K562 (cell line): ENCODE measurements around the gene RNF181. TPM values are rescaled to one million over a fixed set of nuclear protein-coding genes. Genes with fewer than 3 reads are reported as not detected.

Source experiments
- ARID2 ChIP-seq: fragments of 450-650 bp; IDR thresholded peaks from 2 replicates; pipeline ENCODE4 v1.6.1; 2017; ENCODE audit warnings: antibody characterized with exemption, mild to moderate bottlenecking
- C11orf30 ChIP-seq: fragments of 450-650 bp; IDR thresholded peaks from 2 replicates; pipeline ENCODE4 v1.6.1; 2016; ENCODE audit warnings: low read depth, mild to moderate bottlenecking
- CHCHD3 ChIP-seq: fragments of 250-450 bp; sonication (Bioruptor Pico); IDR thresholded peaks from 2 replicates; pipeline ENCODE4 v2.1.2; 2022; ENCODE audit warnings: mild to moderate bottlenecking
- ETV1 ChIP-seq: fragments of 450-650 bp; conservative IDR thresholded peaks from 2 replicates; pipeline ENCODE4 v1.6.1; 2016; ENCODE audit warnings: missing genetic modification characterization, control low read depth, low read depth, missing compliant biosample characterization
- FOXK2 ChIP-seq, 2 experiments: fragments of 450-650 bp; IDR thresholded peaks in 1 of 2; conservative IDR thresholded peaks in 1 of 2; 2 replicates each; pipeline ENCODE4 v1.6.1; 2016; ENCODE audit warnings: low read depth in 2 of 2, mild to moderate bottlenecking in 1 of 2
- KAT8 ChIP-seq: fragments of 450-650 bp; IDR thresholded peaks from 2 replicates; pipeline ENCODE4 v1.6.1; 2016; ENCODE audit warnings: low read depth, mild to moderate bottlenecking
- MXI1 ChIP-seq: IDR thresholded peaks from 2 replicates; pipeline ENCODE4 v1.6.1; 2011; ENCODE audit warnings: low read depth, mild to moderate bottlenecking, improper control_type of control experiment, low read length
- NCOA2 ChIP-seq, 2 experiments: fragments of 450-650 bp; IDR thresholded peaks; 2 replicates each; pipeline ENCODE4 v1.6.1; 2018; ENCODE audit warnings: mild to moderate bottlenecking in 2 of 2, moderate library complexity in 1 of 2; ENCODE audit not compliant: partially characterized antibody in 2 of 2
- PHF8 ChIP-seq: fragments of 200-600 bp; sonication (generic); IDR thresholded peaks from 2 replicates; pipeline ENCODE4 v1.6.1; 2012; ENCODE audit warnings: mixed run types, mild to moderate bottlenecking, inconsistent platforms, low read length, moderate library complexity, borderline replicate concordance
- PML ChIP-seq: IDR thresholded peaks from 2 replicates; pipeline ENCODE4 v1.6.1; 2012; ENCODE audit warnings: low read length, inconsistent platforms
- PPARD ChIP-seq: fragments of 250-450 bp; sonication (Bioruptor Pico); IDR thresholded peaks from 2 replicates; pipeline ENCODE4 v1.8.0; 2022; ENCODE audit warnings: inconsistent platforms, mild to moderate bottlenecking, moderate library complexity
- SOX6 ChIP-seq: fragments of 450-650 bp; IDR thresholded peaks from 2 replicates; pipeline ENCODE4 v1.6.1; 2014; ENCODE audit warnings: mild to moderate bottlenecking
- ZKSCAN8 ChIP-seq: fragments of 200-800 bp; sonication (Bioruptor generic); IDR thresholded peaks from 2 replicates; pipeline ENCODE4 v1.6.1; 2016; ENCODE audit warnings: missing genetic modification characterization, missing compliant biosample characterization
- ZNF165 ChIP-seq: fragments of 250-450 bp; sonication (Bioruptor Pico); IDR thresholded peaks from 2 replicates; pipeline ENCODE4 v1.4.0; 2020; ENCODE audit warnings: borderline replicate concordance
- ZNF766 ChIP-seq: fragments of 200-800 bp; sonication (Bioruptor generic); conservative IDR thresholded peaks from 2 replicates; pipeline ENCODE4 v1.6.1; 2016; ENCODE audit warnings: missing genetic modification characterization, missing compliant biosample characterization
- polyA plus RNA-seq, 8 experiments: library from polyadenylated mRNA; depleted of rRNA in 4 of 8; stranded (reverse) in 5 of 8; unstranded in 3 of 8; fragments of >200 nt; fragmentation: Nextera tagmentation in 2 of 8; fragmentation: Illumina TruSeq in 1 of 8; extraction: Ambion mirVana in 2 of 8; extraction: Trizol in 1 of 8; gene quantifications; 2 replicates each; pipeline versions ENCODE4 v1.2.1 to v1.2.3, GENCODE V29; 2011 to 2014; ENCODE audit warnings: inconsistent platforms in 1 of 8, missing spikeins in 1 of 8
- total RNA-seq, 7 experiments: library from RNA; depleted of rRNA in 6 of 7; stranded (reverse); fragments of >200 nt in 6 of 7; fragmentation: Illumina TruSeq in 2 of 7; extraction: Trizol in 2 of 7; gene quantifications; 2 replicates each; pipeline versions ENCODE4 v1.2.1 to v1.2.3, GENCODE V29; 2011 to 2021; ENCODE audit warnings: low replicate concordance in 1 of 7
- TF ChIP-seq, protein P1 (sequence below), 2 experiments: fragments of 450-650 bp; formaldehyde crosslinking in 1 of 2; IDR thresholded peaks; 2 replicates each; pipeline versions ENCODE4 v1.4.0 to v1.6.1; 2014 to 2020; ENCODE audit warnings: mild to moderate bottlenecking in 2 of 2, borderline replicate concordance in 1 of 2, low read depth in 1 of 2
- TF ChIP-seq, protein P2 (sequence below): fragments of 450-650 bp; formaldehyde crosslinking; IDR thresholded peaks from 2 replicates; pipeline ENCODE4 v1.4.0; 2020; ENCODE audit warnings: mild to moderate bottlenecking, moderate library complexity

RNF181 gene
- total and polyA plus RNA-seq, 9 of the 15 experiments (the other 6 are each of a cell fraction or from before 2014, with no cell fraction given) = 139 to 492 (median 253) TPM

- TF ChIP-seq, protein P1, sequence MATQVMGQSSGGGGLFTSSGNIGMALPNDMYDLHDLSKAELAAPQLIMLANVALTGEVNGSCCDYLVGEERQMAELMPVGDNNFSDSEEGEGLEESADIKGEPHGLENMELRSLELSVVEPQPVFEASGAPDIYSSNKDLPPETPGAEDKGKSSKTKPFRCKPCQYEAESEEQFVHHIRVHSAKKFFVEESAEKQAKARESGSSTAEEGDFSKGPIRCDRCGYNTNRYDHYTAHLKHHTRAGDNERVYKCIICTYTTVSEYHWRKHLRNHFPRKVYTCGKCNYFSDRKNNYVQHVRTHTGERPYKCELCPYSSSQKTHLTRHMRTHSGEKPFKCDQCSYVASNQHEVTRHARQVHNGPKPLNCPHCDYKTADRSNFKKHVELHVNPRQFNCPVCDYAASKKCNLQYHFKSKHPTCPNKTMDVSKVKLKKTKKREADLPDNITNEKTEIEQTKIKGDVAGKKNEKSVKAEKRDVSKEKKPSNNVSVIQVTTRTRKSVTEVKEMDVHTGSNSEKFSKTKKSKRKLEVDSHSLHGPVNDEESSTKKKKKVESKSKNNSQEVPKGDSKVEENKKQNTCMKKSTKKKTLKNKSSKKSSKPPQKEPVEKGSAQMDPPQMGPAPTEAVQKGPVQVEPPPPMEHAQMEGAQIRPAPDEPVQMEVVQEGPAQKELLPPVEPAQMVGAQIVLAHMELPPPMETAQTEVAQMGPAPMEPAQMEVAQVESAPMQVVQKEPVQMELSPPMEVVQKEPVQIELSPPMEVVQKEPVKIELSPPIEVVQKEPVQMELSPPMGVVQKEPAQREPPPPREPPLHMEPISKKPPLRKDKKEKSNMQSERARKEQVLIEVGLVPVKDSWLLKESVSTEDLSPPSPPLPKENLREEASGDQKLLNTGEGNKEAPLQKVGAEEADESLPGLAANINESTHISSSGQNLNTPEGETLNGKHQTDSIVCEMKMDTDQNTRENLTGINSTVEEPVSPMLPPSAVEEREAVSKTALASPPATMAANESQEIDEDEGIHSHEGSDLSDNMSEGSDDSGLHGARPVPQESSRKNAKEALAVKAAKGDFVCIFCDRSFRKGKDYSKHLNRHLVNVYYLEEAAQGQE (IDR thresholded peaks at IDR 0.05; ENCODE audit: borderline replicate concordance) = no peak
- TF ChIP-seq, protein P1 (CRISPR knock-in tag; IDR thresholded peaks at IDR 0.05; ENCODE audit: low read depth) = no peak; the same call in 1 of the 2 replicates
- TF ChIP-seq MXI1 = no peak
- TF ChIP-seq, protein P2, sequence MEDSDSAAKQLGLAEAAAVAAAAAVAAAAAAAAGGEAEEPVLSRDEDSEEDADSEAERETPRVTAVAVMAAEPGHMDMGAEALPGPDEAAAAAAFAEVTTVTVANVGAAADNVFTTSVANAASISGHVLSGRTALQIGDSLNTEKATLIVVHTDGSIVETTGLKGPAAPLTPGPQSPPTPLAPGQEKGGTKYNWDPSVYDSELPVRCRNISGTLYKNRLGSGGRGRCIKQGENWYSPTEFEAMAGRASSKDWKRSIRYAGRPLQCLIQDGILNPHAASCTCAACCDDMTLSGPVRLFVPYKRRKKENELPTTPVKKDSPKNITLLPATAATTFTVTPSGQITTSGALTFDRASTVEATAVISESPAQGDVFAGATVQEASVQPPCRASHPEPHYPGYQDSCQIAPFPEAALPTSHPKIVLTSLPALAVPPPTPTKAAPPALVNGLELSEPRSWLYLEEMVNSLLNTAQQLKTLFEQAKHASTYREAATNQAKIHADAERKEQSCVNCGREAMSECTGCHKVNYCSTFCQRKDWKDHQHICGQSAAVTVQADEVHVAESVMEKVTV (CRISPR knock-in tag) = no peak
- 0 out of 2 replicates have a peak, but pooled peaks have one; percentile 14 for TF ChIP-seq SOX6
- peak; percentile 89 for TF ChIP-seq ETV1 (tag)
- peak; percentile 81 for TF ChIP-seq PML
- no peak for TF ChIP-seq NCOA2 (IDR thresholded peaks at IDR 0.05; ENCODE audit: partially characterized antibody in 2 of 2)
- no peak for TF ChIP-seq ZKSCAN8
- no peak for TF ChIP-seq ZNF165
- TF ChIP-seq CHCHD3 = 0 out of 2 replicates have a peak, but pooled peaks have one; percentile 1
- TF ChIP-seq C11orf30 = peak; percentile 34
- no peak for TF ChIP-seq ZNF766 (CRISPR knock-in tag)
- TF ChIP-seq ARID2 = no peak
- 0 out of 2 replicates have a peak, but pooled peaks have one; percentile 16 for TF ChIP-seq KAT8
- no peak for TF ChIP-seq PPARD (CRISPR knock-in tag)
- TF ChIP-seq FOXK2 (conservative IDR thresholded peaks at IDR 0.05 in 1 of 2, IDR thresholded peaks at IDR 0.05 in 1 of 2; ENCODE audit: low read depth in 2 of 2) = peak; percentile 42 to 45; a peak in 2 of 4 replicates
- peak; percentile 73 for TF ChIP-seq PHF8
These were observed 16.4 kb downstream of the RNF181 start, which contains the start of gene C2orf68 (continued) for GRCh38 chr2:85611705-85612587.
